GM18526 (cell line): ENCODE data around the gene MAGI2.

Source experiments
- POLR2A ChIP-seq: IDR thresholded peaks from 3 replicates; pipeline ENCODE4 v1.6.1; 2011; ENCODE audit not compliant: insufficient read length; ENCODE audit errors: extremely low read depth

MAGI2 gene

GRCh38 chr7:79453558-79454360 is at the start of gene MAGI2:
Gene MAGI2, minus strand, starts transcription at chr7:79453667. Its CDS starts 347 bp downstream, at chr7:79453320.
- no peak for TF ChIP-seq POLR2A

DNA sequence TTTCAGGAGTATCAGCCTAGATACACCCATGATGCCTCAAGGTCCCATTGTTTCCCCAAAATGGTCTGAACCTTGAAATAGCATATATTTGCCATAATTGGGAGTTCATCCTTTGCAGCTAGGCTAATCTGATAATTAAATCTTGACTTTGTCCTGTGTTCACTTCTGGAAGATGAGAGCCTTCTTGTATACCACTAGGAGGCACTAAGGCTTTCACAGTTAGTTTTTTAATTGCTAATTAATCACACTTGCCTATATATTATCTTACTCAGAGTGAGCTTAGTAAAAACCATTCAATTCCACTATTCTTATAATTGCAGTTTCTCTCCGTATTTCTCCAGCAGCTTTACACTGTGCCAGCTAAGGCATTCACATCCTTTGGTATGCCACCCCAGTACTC is 48.7 kb upstream of the MAGI2 start:
- TF ChIP-seq POLR2A: no peak

DNA sequence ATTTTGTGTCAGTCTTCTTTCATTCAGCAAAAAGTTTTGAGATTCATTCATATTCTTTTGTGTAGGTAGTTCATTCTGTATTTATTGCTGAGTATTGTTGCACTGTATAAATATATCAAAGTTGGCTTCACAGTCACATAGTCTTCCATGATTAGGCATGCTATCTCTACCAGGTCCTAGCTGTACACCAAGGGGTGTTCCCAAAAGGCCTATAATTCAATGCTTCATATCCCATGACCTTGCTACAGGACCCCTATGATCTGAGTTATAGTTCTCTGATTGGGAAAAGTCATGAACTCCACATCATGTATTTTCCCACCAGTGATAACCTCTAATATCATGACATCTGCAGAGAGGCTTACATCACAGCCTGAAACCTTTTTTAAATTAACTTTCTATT is 47.3 kb upstream of the MAGI2 start:
- TF ChIP-seq POLR2A: no peak

GRCh38 chr7:79497728-79498127 is 44.3 kb upstream of the MAGI2 start:
- no peak for TF ChIP-seq POLR2A

GRCh38 chr7:79495544-79496272 is 42.2 kb upstream of the MAGI2 start:
- TF ChIP-seq POLR2A: no peak

GRCh38 chr7:79494046-79494445 is 40.6 kb upstream of the MAGI2 start:
- TF ChIP-seq POLR2A: no peak

GRCh38 chr7:79489371-79489770 is 35.9 kb upstream of the MAGI2 start:
- TF ChIP-seq POLR2A: no peak

GRCh38 chr7:79478386-79478785 is 24.9 kb upstream of the MAGI2 start:
- TF ChIP-seq POLR2A: no peak

- TF ChIP-seq POLR2A: no peak
Measured at GRCh38 chr7:79475455-79475854, 22.0 kb upstream of the MAGI2 start.

DNA sequence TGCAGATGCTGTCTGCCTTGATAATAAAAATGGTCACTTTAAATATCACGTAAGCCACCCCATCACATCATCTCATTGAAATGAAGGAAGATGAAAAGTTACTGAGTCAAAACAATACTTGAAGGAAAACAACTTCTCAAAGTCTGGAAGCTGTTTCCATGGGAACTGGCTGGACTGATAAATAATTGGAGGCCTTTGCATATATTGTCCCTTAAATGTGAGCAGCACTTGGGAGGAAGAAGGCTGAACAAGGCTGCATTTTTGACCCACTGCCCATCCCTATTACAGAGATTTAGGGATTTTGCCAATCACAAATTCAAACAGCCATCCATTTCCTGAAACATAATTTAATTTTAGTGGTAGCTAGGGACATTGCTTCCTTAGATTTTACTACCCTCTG is 18.2 kb upstream of the MAGI2 start:
- TF ChIP-seq POLR2A: no peak

DNA sequence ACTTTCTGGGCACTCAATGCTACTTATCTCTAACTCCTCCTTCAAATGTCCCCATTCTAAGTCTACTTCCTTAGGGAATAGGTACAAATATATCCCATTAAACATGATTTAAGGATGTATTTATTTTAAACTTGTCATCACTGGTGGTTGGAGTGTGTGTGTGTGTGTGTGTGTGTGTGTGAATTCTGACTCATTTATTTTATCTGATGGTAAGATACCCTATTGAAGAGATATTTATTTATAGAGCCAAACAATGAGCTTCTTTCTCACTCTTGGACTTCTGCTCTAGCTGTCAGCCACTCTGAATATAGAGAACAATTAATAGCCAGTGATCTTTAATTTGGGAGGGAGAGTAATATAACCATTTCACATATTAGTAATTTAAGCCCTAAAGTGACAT is 17.8 kb upstream of the MAGI2 start:
- TF ChIP-seq POLR2A: no peak

GRCh38 chr7:79465551-79465950 is 12.1 kb upstream of the MAGI2 start:
- TF ChIP-seq POLR2A: no peak

GRCh38 chr7:79464051-79464450 is 10.6 kb upstream of the MAGI2 start:
- no peak for TF ChIP-seq POLR2A

DNA sequence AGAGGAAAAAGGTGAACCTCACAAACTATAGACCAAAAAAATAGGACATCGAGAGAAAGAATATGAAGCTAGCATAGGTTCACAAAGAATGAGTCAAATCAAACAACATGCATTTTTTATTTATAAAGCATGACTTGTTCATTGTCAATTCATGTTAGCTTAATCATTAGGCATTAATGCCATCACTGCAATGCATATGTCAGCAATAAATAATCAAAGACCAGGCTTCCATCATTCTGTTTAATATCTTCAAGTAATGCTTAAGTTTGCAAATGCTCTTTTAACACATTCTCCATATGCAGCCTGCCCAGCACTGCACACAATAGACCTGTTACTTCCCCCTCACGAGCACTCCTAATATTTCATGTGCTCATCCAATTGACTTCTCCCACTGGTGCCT is 8.9 kb upstream of the MAGI2 start:
- no peak for TF ChIP-seq POLR2A

GRCh38 chr7:79461660-79462059 is 8.2 kb upstream of the MAGI2 start:
- TF ChIP-seq POLR2A: no peak

GRCh38 chr7:79459381-79459780 is 5.9 kb upstream of the MAGI2 start:
- TF ChIP-seq POLR2A: no peak

DNA sequence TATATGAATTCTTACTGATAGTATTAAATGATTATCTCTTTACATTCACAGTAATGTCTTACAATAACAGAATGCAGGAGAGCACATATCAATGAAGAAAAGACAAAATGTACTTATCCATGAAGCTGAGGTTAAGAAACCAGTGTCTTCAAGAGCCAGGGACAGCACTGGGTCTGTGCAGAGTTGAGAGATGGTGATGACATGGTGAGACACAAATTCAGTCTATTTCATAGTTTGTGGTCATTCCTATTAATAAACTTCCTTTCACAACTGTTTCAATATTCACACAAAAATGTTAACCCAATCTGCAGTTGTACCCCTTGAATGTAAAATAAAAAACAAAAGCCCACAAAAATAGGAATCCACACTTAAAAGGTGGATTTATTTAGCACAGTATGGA is 5.3 kb upstream of the MAGI2 start:
- TF ChIP-seq POLR2A: no peak

DNA sequence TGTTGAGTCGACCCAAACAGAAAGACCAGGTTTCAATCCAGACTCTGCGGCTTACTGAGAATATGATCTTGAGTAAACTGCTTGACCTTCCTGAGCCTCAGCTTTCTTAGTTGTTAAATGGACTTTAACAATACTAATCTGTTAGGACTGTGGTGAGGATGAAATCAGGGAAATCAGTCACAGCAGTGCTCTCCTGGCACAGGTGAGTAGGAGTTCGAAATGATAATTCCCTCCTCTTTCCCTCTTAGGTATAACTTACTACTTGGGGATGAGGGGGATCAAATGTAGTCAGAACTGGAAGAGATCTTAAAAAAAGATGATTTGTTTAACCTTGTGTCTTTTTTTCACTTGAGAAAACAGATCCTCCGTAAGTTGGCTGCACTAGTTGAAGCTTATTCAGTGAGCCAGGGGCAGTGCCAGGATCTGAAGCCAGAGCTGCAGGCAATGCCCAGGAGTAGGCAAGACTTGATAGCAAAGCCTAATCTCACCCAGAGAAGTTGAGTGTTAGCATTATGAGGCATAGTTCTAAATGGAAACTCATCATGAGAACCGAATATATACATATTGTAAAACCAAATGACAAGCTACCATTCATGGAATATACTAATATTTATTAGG is 1.8 kb upstream of the MAGI2 start:
- TF ChIP-seq POLR2A: no peak
